NCI-H748 treated with DMSO at 0.1 percent for 48 hours (cell line): ENCODE results near the gene ADAMTS17.
"Not testable (repeated sequence)": the region's sequence is repeated elsewhere in the genome, so short reads cannot be mapped to it uniquely, and the experiment has no call there.

Experiments used
- DNase-seq: peaks from one replicate; lab custom pipeline; 2025; lab: John Stamatoyannopoulos, UW

The ADAMTS17 gene

GRCh38 chr15:100083572-100083971, 258.2 kb downstream of the ADAMTS17 start:
- DNase-seq = no peak

DNA sequence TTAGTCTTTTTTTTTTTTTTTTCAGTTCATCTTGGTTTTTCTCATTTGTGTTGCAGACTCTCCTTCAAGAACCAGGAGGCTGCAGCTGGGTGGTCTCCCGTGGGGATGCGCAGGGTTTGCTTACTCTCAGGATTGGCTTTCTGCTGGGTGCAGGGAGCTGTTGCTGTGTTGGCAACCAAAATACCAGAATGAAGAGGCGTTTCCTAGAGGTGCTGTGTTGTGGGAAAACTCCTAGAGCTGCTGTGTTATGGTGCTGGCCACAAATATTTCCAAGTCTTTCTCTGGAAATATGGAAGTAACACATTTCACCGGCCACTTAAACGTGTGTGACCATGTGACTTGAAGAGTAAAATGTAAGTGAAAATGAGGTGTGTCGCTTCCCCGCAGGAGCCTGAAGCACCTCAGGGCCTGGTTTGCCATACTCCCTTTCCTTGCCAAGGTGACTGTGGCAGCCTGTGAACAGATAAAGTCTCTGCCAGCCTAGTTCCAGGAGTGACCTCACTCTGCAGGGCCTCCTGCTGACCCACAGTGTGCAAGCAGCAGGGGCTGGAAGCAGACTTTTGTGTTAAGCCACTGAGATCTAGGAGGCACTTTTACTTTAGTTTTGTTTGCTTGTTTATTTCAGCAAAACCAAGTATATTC, 258.9 kb downstream of the ADAMTS17 start:
- no peak for DNase-seq

DNA sequence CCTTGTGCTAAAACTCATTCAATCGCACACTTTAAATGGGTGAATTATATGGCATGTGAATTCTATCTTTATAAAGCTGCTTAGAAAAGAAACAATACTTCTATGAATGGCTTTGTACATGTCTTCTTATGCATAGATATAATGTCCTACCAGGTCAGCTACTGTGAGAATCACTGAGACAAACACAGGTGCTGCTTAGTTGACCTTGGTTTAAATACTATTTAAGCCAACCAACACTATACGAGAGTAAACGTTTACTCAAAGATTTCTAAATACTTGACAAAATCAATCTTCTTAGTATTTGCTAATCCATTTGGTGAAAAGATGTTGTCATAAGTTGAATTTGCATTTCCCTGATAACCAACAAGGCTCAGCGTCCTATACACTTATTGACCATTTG, 260.3 kb downstream of the ADAMTS17 start:
- DNase-seq = no peak

DNA sequence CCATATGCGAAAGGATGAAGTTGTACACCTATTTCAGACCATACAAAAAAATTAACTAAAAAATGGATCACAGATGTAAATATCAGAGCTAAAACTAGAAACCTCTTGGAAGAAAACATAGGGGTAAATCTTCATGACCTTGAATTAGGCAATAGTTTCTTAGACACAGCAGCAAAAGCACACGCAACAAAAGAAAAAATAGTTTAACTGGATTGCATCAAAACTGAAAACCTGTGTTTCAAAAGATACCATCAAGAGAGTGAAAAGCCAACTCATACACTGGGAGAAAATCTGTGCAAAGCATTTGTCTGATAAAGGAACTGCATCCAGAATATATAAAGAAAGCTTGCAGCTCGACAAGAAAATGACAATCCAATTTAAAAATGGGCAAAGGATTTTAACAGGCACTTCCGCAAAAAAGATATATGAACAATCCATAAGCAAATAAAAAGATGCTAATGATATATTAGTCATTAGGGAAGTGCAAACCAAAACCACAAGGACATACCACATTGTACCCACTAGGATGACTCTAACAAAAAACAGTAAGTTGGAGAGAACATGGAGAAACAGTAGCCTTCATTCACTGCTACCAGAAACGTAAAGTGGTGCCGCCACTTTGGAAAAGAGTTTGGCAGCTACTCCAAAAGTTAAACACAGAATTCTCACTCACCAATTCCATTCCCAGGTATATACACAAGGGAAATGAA, 263.1 kb downstream of the ADAMTS17 start:
- DNase-seq = no peak

GRCh38 chr15:100075229-100075628, 266.5 kb downstream of the ADAMTS17 start:
- DNase-seq = no peak

DNA sequence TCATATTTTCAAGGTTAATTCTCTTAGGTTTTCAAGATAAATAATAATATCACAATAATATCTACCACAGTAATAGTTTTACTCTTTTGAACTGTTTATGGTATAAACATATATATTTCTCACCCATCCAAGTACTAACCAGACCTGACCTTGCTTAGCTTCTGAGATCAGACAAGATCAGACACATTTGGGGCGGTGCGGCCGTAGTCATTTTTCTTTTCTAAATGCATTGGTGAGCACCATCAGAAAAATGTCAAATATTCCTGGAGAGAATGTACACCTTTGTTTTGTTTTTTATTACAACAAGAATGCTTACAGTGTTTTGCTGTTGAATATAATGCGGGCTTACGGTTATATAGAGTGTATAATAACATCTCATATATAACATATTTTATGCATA, 267.8 kb downstream of the ADAMTS17 start:
- no peak for DNase-seq

- DNase-seq = not testable (repeated sequence)
Measured at GRCh38 chr15:100066521-100067280, 275.1 kb downstream of the ADAMTS17 start.

DNA sequence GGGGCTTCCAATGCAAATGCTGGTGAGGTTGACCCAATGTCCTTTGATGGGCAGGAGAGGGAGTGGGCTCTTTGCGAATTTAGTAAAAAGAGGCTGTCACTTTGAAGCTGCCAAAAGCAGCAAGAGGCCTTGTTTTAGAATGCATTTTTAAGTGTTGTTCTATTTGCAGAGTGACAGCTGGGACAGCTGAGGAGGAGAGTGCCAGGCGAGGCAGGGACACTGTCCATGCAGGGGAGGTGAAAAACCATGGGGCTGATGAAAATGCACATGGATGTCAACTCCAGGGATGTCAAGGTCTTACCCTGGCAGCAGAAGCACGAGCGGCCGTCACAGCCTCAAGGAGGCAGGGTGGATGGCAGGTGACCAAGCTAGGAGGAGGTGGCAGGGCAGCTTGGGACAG, 279.8 kb downstream of the ADAMTS17 start:
- DNase-seq = no peak

GRCh38 chr15:100060276-100060926, 281.4 kb downstream of the ADAMTS17 start:
- DNase-seq = no peak

GRCh38 chr15:100059521-100059920, 282.3 kb downstream of the ADAMTS17 start:
- DNase-seq = no peak

- no peak for DNase-seq
Measured at GRCh38 chr15:100059094-100059493, 282.7 kb downstream of the ADAMTS17 start.

GRCh38 chr15:100058458-100058857, 283.3 kb downstream of the ADAMTS17 start:
- DNase-seq = no peak

DNA sequence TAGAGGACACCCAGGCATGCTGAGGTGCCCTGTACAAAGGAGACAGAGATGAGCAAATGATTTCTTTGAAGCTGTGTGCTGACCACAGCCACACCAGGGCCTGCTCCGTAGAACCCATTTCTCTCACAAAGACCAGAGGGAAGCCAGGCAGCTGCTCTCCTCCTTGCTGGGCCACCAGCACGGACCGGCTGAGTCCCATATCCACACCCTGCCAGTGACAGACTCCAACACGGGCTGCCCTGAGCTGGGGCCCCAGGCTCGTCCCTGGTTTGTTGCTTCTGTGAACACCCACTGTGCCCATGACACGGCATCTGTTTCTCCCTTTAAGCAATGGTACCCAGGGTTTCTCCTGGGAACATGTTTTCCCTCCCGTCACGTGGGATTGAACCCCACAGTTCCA, 284.5 kb downstream of the ADAMTS17 start:
- DNase-seq = no peak

DNA sequence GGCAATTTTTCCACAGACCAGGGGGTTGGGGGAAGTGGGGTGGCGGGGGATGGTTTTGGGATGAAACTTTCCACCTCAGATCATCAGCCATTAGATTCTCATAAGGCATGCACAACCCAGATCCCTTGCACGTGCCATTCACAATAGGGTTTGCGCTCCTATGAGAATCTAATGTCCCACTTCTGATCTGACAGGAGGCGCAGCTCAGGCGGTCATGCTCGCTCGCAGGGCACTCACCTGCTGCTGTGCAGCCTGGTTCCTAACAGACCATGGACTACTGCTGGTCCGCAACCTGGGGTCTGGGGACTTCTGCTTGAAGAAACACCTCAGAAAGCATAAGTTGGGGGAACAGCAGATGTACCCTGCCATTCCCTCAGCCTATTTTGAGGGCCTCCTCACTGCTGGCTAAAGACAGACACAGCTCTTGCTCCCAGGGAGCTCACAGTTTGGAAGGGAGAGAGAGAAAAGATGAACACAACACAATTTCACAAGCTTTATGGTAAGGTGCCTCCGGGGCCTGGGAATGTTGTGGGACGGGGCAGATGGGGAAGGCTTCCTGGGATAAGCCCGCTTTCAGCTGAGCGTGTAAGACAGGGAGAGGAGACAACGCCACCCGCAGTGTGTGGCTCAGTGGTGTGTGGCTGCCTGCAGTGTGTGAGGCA, 285.2 kb downstream of the ADAMTS17 start:
- DNase-seq = no peak

- no peak for DNase-seq
Measured at GRCh38 chr15:100055821-100056220, 286.0 kb downstream of the ADAMTS17 start.

GRCh38 chr15:100054539-100054938, 287.2 kb downstream of the ADAMTS17 start:
- DNase-seq = no peak

DNA sequence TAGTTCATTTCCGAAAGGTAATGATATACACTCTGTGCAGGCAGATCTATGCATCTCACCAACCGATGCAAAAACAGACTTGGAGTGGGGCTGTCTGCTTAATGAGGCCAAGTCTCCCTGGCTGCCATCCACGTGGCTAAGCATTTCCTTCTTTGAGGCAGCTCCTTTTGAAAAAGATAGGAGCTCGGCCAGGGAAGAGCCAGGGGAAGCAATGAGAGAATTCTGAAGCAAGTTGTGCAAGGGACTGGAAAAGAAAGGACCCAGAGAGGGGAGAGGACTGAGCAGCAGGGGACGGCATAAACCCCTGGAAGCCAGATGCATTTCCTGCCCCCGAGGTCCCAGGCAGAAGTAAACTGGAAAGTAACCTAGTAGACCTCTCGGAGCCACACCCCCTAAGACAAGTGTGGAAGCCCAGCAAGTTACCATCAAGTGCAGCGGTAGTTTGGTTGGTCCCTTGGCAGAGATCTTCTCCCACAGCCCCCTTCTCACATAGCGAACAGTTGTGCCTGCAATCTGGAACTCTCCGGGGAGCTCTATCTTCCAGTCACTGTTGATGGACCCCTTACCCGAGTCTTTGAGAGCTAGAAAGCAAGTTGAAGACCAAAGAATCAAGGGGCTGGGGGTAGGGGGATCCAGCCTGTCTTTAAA, 288.2 kb downstream of the ADAMTS17 start:
- DNase-seq = no peak

DNA sequence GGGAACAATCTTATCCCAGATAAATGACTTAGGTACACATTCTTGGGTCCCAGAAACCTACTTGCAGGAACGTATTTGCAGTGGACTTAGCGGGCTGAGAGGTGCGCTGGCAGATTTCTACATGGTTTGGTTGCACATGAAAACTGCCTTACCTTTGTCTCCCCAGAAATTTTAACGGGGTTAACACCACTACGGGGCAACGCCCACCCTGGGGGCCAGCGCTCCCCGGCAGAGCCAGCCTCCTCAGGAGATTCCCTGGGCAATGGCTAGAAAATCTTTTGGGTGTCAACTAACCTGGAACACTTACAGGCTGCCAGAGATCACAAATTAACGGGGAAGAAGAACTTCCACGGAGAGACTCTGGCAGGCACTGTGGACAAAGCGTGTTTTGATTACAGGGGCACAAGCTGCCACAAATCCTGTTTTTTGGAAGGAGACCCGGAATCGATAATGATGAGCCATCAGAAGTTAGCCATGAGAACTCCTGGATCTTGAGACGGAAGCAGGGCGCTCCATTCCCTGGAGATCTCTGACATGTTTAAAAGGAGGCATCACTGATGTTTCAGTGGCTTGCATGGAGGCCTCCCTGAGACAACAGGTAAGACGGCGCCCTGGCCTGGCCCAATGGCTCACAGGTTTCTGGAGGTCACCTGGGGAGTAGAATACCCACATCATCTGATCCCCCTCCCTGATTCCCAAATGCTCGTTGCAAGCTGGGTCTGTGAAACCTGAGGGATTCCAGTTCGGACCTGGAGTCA, 288.9 kb downstream of the ADAMTS17 start:
- DNase-seq = no peak

GRCh38 chr15:100050877-100051786, 290.6 kb downstream of the ADAMTS17 start:
- DNase-seq = no peak
